Measurements from ENCODE around the gene TRIM17.

Gene TRIM17

DNA sequence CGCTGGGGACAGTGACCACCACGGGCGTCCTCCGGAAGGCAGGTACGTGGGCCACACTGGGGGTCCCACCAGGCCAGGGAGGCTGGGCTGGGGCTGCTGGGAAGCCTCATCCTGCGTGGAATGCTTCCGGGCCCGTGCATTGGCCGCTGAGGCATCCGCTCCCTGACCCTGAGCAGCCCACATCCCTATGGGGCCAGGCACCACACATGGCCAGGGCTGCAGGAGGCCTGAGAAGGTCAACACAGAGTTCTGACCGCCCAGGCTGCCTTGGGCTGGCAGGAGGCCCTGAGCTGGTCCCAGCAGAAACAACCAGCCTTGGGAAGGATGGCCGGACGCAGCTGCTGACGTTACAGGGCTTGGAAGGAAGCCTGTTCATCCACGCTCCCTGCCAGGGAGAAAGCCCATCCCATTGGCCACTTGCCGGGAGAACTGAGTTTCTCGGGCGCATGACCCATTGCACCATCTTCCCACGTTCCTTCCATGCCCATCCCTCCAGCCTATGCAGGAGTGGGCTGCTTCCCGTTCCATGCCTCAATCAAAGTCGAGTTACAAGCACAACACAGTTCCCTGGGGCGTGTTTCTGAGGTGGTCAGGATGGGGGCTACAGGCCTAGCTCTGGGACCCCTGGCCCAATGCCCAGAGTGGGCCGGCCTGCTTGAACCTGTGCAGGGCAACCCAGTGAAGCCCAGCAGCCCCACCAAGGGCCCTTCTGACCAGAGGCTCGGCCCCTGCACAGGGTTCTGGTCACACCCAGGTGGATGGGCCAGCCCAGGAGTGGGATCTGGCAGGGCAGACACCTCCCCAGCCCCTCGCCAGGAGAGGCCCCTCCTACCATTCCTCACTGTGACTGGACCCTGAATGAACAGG is 41.7 kb downstream of the TRIM17 start:
- no peak overlapping the region for H3K4me3 ChIP-seq (ENCODE audit: low read depth, low read length)
- no peak for DNase-seq (ENCODE audit: low read depth)
- TF ChIP-seq, protein P1, sequence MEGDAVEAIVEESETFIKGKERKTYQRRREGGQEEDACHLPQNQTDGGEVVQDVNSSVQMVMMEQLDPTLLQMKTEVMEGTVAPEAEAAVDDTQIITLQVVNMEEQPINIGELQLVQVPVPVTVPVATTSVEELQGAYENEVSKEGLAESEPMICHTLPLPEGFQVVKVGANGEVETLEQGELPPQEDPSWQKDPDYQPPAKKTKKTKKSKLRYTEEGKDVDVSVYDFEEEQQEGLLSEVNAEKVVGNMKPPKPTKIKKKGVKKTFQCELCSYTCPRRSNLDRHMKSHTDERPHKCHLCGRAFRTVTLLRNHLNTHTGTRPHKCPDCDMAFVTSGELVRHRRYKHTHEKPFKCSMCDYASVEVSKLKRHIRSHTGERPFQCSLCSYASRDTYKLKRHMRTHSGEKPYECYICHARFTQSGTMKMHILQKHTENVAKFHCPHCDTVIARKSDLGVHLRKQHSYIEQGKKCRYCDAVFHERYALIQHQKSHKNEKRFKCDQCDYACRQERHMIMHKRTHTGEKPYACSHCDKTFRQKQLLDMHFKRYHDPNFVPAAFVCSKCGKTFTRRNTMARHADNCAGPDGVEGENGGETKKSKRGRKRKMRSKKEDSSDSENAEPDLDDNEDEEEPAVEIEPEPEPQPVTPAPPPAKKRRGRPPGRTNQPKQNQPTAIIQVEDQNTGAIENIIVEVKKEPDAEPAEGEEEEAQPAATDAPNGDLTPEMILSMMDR (IDR thresholded peaks at IDR 0.05; ENCODE audit: insufficient read depth, low read depth, low read length, missing control alignments) = no peak

DNA sequence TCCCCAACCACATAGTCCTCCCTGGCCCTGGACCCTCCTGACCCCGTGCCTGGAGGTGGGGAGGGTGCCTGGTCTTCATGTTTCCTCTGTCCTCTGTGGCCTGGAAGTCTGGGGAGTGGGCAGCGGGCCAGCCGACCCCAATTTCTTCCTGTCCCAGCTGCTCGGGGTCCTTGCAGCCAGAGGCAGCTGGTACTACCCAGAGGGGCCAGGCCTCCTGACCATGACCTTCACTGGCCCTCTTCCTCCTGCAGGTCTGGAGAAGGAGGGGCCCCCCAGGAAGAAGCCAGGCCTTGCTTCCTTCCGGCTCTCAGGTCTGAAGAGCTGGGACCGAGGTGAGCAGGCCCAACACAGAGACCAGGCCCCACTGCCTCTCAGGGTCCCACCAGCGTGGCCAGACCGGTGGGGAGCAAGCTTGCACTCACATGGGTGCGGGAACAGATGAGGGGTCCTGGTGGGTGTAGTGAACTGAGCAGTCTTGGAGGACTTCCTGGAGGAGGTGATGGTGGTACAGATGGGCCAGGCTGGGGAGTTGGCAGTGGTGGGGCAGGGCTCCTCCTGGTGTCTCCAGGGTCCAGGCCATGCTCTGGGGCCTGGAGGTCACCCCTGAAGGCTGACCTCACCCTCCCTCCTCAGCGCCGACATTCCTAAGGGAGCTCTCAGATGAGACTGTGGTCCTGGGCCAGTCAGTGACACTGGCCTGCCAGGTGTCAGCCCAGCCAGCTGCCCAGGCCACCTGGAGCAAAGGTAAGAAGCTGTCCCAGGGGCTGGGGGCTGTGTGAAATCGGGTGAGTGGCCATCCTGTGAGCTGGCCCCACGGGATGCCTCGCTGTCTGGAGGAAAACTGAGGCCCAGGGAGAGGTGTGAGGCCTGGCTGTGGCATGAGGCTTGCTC is 42.7 kb downstream of the TRIM17 start:
- no peak for DNase-seq (ENCODE audit: low read depth)
- TF ChIP-seq, protein P1 (IDR thresholded peaks at IDR 0.05; ENCODE audit: insufficient read depth, low read depth, low read length, missing control alignments) = no peak
- no peak overlapping the region for H3K4me3 ChIP-seq (ENCODE audit: low read depth, low read length)

DNA sequence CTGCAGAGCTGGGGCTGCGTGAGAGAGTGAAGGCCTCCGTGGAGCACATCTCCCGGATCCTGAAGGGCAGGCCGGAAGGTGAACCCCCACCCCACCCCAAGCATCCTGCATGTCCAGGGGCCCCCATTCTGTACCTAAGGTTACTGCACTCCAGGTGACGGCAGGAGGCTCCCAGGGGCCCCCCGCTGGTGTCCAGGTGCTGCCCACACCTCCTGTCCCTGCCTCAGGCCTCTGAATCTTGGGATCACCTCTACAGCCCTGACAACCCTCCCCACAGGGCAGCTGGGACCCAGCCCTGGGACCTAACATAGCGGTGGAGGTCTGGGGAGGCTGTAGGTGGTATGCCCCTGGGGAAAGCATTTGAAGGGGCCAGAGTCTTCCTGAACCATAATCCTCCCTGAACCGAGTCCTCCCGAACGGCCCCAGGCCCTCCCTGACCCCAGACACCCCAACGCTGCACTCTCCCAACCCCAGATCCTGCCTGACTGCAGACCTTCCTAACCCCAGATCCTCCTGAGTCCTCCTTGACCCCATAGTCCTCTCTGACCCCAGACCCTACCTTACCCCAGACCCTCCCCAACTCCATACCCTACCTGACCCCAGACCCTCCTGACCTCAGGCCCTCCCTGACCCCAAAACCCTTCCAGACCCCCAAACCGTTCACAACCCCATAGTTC is 43.5 kb downstream of the TRIM17 start:
- no peak overlapping the region for H3K4me3 ChIP-seq (ENCODE audit: low read depth, low read length)
- DNase-seq (ENCODE audit: low read depth) = no peak
- TF ChIP-seq, protein P1 (IDR thresholded peaks at IDR 0.05; ENCODE audit: insufficient read depth, low read depth, low read length, missing control alignments) = no peak

DNA sequence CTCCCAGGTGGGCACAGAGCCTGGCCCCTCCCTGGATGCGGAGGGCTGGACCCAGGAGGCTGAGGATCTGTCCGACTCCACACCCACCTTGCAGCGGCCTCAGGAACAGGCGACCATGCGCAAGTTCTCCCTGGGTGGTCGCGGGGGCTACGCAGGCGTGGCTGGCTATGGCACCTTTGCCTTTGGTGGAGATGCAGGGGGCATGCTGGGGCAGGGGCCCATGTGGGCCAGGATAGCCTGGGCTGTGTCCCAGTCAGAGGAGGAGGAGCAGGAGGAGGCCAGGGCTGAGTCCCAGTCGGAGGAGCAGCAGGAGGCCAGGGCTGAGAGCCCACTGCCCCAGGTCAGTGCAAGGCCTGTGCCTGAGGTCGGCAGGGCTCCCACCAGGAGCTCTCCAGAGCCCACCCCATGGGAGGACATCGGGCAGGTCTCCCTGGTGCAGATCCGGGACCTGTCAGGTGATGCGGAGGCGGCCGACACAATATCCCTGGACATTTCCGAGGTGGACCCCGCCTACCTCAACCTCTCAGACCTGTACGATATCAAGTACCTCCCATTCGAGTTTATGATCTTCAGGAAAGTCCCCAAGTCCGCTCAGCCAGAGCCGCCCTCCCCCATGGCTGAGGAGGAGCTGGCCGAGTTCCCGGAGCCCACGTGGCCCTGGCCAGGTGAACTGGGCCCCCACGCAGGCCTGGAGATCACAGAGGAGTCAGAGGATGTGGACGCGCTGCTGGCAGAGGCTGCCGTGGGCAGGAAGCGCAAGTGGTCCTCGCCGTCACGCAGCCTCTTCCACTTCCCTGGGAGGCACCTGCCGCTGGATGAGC is 44.3 kb downstream of the TRIM17 start:
- H3K4me3 ChIP-seq (ENCODE audit: low read depth, low read length) = no peak overlapping the region
- no peak for DNase-seq (ENCODE audit: low read depth)
- TF ChIP-seq, protein P1 (IDR thresholded peaks at IDR 0.05; ENCODE audit: insufficient read depth, low read depth, low read length, missing control alignments) = no peak

DNA sequence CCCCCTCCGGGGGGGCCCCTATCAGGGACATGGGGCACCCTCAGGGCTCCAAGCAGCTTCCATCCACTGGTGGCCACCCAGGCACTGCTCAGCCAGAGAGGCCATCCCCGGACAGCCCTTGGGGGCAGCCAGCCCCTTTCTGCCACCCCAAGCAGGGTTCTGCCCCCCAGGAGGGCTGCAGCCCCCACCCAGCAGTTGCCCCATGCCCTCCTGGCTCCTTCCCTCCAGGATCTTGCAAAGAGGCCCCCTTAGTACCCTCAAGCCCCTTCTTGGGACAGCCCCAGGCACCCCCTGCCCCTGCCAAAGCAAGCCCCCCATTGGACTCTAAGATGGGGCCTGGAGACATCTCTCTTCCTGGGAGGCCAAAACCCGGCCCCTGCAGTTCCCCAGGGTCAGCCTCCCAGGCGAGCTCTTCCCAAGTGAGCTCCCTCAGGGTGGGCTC is 44.9 kb downstream of the TRIM17 start:
- no peak overlapping the region for H3K4me3 ChIP-seq (ENCODE audit: low read depth, low read length)
- DNase-seq (ENCODE audit: low read depth) = no peak
- TF ChIP-seq, protein P1 (IDR thresholded peaks at IDR 0.05; ENCODE audit: insufficient read depth, low read depth, low read length, missing control alignments) = no peak
